Adrenal gland (tissue), 5 donors: ENCODE data around the gene IGFN1.

Experiments
- POLR2A ChIP-seq, 2 donors: fragments of 450-650 bp; IDR thresholded peaks; one replicate each; pipeline ENCODE4 v1.6.1; 2017; ENCODE audit warnings: antibody characterized with exemption in 2 of 2, mild to moderate bottlenecking in 2 of 2, moderate library complexity in 1 of 2
- TF ChIP-seq, protein P1 (sequence below), 6 experiments: fragments of 450-650 bp in 4 of 6; fragments of 200-600 bp in 2 of 6; sonication (generic) in 1 of 6; IDR thresholded peaks; 1 replicate in 5 of 6; 2 replicates in 1 of 6; pipeline versions ENCODE4 v1.5.1 to v1.8.0; 2016 to 2021; ENCODE audit warnings: antibody characterized with exemption in 6 of 6, mild to moderate bottlenecking in 2 of 6, moderate library complexity in 1 of 6
- donor health status: DM: no; HTN: no; CAD: no.

DNA sequence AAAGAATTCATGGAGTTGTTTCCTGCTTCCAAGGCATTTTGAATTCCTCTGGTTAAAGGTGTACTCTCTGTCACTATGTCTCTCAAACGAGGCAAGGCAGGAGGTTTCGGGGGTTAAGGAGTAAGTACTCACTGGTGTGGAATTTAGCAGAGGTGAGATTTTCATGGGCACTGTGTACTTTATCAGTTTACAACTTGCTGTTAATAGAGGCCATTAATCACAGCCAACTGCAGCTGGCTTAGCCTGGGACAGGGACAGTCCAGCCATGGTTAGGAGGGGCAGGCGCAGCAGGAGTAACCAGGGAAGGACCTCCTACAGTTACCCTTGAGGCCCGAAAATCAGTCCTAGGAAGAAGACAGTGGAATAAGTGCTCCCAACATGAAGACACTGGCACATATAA lies 18.3 kb upstream of the IGFN1 start:
- TF ChIP-seq, protein P1, sequence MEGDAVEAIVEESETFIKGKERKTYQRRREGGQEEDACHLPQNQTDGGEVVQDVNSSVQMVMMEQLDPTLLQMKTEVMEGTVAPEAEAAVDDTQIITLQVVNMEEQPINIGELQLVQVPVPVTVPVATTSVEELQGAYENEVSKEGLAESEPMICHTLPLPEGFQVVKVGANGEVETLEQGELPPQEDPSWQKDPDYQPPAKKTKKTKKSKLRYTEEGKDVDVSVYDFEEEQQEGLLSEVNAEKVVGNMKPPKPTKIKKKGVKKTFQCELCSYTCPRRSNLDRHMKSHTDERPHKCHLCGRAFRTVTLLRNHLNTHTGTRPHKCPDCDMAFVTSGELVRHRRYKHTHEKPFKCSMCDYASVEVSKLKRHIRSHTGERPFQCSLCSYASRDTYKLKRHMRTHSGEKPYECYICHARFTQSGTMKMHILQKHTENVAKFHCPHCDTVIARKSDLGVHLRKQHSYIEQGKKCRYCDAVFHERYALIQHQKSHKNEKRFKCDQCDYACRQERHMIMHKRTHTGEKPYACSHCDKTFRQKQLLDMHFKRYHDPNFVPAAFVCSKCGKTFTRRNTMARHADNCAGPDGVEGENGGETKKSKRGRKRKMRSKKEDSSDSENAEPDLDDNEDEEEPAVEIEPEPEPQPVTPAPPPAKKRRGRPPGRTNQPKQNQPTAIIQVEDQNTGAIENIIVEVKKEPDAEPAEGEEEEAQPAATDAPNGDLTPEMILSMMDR (IDR thresholded peaks at IDR 0.05) = no peak
- no peak for TF ChIP-seq POLR2A (IDR thresholded peaks at IDR 0.05)
